Mucosa of descending colon (tissue), 3 donors: Measurements from ENCODE around the gene RASAL1. TPM values are rescaled to one million over a fixed set of nuclear protein-coding genes. Genes with fewer than 3 reads are reported as not detected.

Experiments
- ATAC-seq: fragments of 200-7000 bp; cut with Tn5 transposase; one replicate; pipeline ENCODE4 v1.9.1; 2020; ENCODE audit warnings: mild to moderate bottlenecking, moderate library complexity
- DNase-seq, 3 donors: peaks; one replicate each; pipeline ENCODE4 v3.0.0-alpha.2; 2020
- H3K36me3 ChIP-seq: fragments of 200-600 bp; one replicate; pipeline ENCODE4 v1.8.0; 2021; ENCODE audit warnings: low read depth, mild to moderate bottlenecking
- H3K4me1 ChIP-seq: fragments of 200-600 bp; one replicate; pipeline ENCODE4 v1.8.0; 2021; ENCODE audit warnings: low read depth, mild to moderate bottlenecking
- H3K4me3 ChIP-seq: fragments of 200-600 bp; one replicate; pipeline ENCODE4 v1.8.0; 2021; ENCODE audit warnings: mild to moderate bottlenecking
- H3K9me3 ChIP-seq: fragments of 200-600 bp; one replicate; pipeline ENCODE4 v1.8.0; 2021; ENCODE audit warnings: mild to moderate bottlenecking
- intact Hi-C, 2 donors: fragments of 100-400 bp; cut with DNase I in 1 of 2; cut with micrococcal nuclease in 1 of 2; formaldehyde crosslinking; loops; one replicate each; pipeline versions ENCODE4 v1.11.0 to v1.11.1; 2022; cut with DNase I, micrococcal nuclease
- total RNA-seq, 3 donors: library from RNA; stranded (reverse); fragmentation: NEBNext Ultra II Directional in 2 of 3; extraction: Animal tissue kit (Norgen Biotek cat#: 25700) in 2 of 3; gene quantifications; one replicate each; pipeline versions ENCODE4 v1.2.1 to v1.2.4, GENCODE V29; 2021 to 2023
- TF ChIP-seq, protein P1 (sequence below): fragments of 200-600 bp; IDR thresholded peaks from one replicate; pipeline ENCODE4 v1.8.0; 2022; ENCODE audit warnings: antibody characterized with exemption, mild to moderate bottlenecking
- donor health status: DM: no; HTN: no; CAD: no; lungs with moderate emphysema.
- donor health status: DM: no; HTN: no; CAD: no.
- donor health status: DM: no; HTN: yes; CAD: no.

Gene RASAL1
- total RNA-seq, 3 donors from 2014 or later, result 3.3 to 7.9 (median 6.5) TPM

DNA sequence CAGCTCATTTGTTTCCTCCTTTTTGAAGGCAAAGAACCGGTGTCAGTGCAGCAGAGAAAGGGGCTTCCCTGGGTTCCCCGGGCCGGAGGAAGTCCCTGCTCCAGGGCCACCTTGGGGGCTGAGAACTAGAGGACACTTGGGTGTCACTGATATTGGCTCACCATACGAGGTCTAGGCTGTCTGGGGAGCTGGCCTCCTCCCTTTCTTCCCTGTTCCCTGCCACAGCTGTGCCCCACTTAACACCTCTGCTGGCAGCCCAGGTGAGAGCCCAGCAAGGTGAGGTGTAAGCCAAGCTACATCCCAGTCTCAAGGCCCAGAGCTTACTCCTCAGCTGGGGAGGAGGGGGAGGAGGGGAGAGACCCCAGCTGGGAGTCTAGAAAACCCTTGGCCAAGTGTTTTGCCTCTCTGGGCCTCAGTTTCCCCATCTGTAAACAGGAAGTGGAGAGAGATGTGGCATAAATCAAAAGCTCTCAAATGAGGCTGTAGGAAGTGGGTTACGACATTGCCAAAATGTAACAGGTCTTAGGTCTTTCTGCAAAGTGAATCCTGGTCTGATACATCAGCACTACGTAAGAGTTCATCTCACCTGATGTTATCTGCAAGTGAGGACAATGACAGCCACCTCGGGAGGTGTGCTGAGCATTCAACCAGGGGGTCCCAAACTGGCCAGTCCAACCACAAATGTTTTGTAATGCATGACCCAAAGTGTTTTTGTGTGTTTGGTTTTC lies 25.5 kb downstream of the RASAL1 start:
- Histone ChIP-seq H3K4me3 (no peak overlapping the region), H3K36me3 (no peaks in the 10 kb centered on the region), H3K9me3 (no peaks in the 10 kb centered on the region), H3K4me1 (no peaks in the 10 kb centered on the region)
- ATAC-seq (no peak), DNase-seq (no peak)
- TF ChIP-seq, protein P1, sequence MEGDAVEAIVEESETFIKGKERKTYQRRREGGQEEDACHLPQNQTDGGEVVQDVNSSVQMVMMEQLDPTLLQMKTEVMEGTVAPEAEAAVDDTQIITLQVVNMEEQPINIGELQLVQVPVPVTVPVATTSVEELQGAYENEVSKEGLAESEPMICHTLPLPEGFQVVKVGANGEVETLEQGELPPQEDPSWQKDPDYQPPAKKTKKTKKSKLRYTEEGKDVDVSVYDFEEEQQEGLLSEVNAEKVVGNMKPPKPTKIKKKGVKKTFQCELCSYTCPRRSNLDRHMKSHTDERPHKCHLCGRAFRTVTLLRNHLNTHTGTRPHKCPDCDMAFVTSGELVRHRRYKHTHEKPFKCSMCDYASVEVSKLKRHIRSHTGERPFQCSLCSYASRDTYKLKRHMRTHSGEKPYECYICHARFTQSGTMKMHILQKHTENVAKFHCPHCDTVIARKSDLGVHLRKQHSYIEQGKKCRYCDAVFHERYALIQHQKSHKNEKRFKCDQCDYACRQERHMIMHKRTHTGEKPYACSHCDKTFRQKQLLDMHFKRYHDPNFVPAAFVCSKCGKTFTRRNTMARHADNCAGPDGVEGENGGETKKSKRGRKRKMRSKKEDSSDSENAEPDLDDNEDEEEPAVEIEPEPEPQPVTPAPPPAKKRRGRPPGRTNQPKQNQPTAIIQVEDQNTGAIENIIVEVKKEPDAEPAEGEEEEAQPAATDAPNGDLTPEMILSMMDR, result no peak
- intact Hi-C loops, result no loop called here

DNA sequence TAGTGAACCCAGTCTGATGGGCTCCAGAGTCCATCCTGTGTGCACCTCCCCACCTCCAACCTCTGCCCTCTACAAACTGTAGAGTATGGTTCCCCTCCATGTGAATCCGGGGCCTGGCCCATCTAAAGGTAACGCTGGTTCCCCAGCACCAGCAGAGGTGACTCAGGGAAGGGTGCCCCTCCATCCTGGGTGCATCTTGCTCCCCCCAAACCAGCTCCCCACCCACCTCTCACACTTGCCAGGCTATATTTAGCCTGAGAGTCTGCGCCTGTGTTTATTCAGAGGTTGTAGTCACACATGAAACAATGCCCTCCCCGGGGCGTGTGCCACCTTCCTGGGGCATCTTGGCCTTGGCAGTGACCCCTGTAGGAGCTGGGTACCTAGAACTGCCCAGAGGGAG lies 26.2 kb downstream of the RASAL1 start:
- TF ChIP-seq, protein P1, result no peak
- no peak for ATAC-seq
- intact Hi-C loops, result no loop called here

DNA sequence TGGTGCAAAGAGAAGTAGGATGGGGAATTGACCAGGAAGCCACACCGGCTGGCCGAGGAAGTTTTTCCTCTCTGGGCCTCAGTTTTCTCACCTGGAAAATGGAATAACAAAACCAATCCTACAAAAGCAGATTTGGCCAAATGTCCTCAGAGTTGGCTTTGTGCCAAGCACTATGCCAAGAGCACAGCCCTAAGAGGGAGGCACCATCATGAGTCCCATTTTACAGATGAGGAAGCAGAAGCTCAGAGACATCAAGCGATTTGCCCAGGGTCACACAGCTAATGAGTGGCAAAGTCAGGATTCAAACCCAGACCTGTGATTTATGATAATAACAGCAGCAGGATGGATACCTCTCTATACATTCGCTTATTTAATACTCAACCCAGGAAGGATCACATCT lies 27.3 kb downstream of the RASAL1 start:
- H3K9me3 ChIP-seq, result no peaks in the 10 kb centered on the region
- intact Hi-C loops, result no loop called here
- no peaks in the 10 kb centered on the region for H3K36me3 ChIP-seq
- DNase-seq (no peak), ATAC-seq (no peak)
- no peaks in the 10 kb centered on the region for H3K4me1 ChIP-seq
- no peak overlapping the region for H3K4me3 ChIP-seq
- TF ChIP-seq, protein P1, result no peak

More for the DNA sequence above, 26.2 kb downstream of the RASAL1 start:
- no peak for DNase-seq
- H3K9me3 ChIP-seq, result no peaks in the 10 kb centered on the region
- no peaks in the 10 kb centered on the region for H3K36me3 ChIP-seq
- H3K4me3 ChIP-seq, result no peak overlapping the region
- no peaks in the 10 kb centered on the region for H3K4me1 ChIP-seq

DNA sequence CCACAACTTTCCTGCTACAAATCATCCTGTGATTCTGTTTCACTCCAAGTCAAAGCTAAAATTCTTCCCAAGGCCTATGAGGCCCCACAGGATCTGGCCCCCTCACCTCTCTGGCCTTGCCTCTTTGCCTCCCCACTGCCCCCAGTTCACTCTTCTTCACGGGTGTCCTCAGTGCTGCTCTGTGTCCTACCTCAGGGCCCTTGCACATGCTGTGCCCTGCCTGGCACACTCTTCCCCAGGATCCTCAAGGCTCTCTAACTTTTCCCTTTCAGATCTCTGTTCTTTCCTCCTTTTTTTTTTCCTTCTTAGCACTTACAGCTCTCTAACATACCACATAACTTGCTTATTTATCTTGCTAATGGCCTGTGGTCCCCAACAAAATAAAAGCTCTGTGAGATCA lies 29.2 kb downstream of the RASAL1 start:
- Histone ChIP-seq H3K4me3 (no peak overlapping the region), H3K36me3 (no peaks in the 10 kb centered on the region), H3K9me3 (no peaks in the 10 kb centered on the region), H3K4me1 (no peaks in the 10 kb centered on the region)
- ATAC-seq (no peak), DNase-seq (no peak)
- TF ChIP-seq, protein P1, result no peak
- intact Hi-C loops, result no loop called here

DNA sequence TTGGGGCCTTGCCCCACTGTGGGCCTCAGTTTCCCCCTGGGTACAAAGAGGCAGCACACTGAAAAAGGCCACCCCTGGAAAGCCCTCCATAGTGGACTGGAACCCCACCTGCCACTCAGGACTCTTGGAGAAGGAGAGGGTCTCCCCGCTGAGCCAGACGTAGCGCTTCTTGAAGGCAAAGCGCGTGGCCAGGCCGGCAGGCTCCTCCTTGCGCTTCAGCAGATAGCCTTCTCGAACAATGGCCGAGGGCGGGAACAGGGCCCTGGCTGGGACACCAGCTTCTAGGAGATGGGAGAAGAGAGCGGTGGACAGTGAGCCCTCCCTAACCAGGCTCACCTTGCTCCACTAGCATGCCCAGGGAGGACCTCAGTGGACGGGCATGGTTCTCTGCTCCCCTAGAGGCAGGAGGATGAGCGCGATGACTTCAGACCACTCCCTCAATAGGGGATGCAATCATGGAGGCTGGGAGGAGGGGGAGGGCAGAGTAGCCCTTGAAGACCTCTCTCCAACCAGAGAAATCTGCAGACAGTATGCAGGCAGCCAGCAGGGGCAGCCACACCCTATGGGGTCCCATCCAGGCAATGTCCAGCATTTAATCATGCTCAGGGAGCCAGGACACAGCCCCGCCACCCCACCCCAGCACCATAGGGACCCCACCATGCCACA lies 29.8 kb downstream of the RASAL1 start:
- ATAC-seq (no peak), DNase-seq (no peak)
- Histone ChIP-seq H3K36me3 (no peaks in the 10 kb centered on the region), H3K4me3 (no peak overlapping the region), H3K9me3 (no peaks in the 10 kb centered on the region), H3K4me1 (no peaks in the 10 kb centered on the region)
- TF ChIP-seq, protein P1, result no peak
- intact Hi-C loops, result no loop called here
